Psoas muscle (tissue), 8 donors: ENCODE measurements around the gene ECI1. TPM values are rescaled to one million over a fixed set of nuclear protein-coding genes. Genes with fewer than 3 reads are reported as not detected.

Source experiments
- ATAC-seq, 4 donors: fragments of 200-7000 bp; cut with Tn5 transposase; one replicate each; pipeline ENCODE4 v1.9.1; 2020; ENCODE audit warnings: moderate library complexity in 3 of 4, mild to moderate bottlenecking in 2 of 4
- DNase-seq, 2 donors: peaks; one replicate each; pipeline ENCODE4 v3.0.0-alpha.2; 2020
- H3K27ac ChIP-seq: fragments of 200-600 bp; one replicate; pipeline ENCODE4 v1.8.0; 2022
- H3K27me3 ChIP-seq, 3 donors: fragments of 200-600 bp in 1 of 3; one replicate each; pipeline versions ENCODE4 v1.6.1 to v1.8.0; 2013 to 2022; ENCODE audit warnings: low read length in 2 of 3, mild to moderate bottlenecking in 2 of 3, moderate library complexity in 1 of 3; ENCODE audit not compliant: insufficient read depth in 3 of 3
- H3K36me3 ChIP-seq, 2 donors: fragments of 200-600 bp in 1 of 2; one replicate each; pipeline versions ENCODE4 v1.6.1 to v1.8.0; 2013 to 2022; ENCODE audit warnings: low read depth in 1 of 2, mild to moderate bottlenecking in 1 of 2, moderate library complexity in 1 of 2; ENCODE audit not compliant: insufficient read depth in 1 of 2
- H3K4me1 ChIP-seq: fragments of 200-600 bp; one replicate; pipeline ENCODE4 v1.8.0; 2022
- H3K4me3 ChIP-seq: fragments of 200-600 bp; one replicate; pipeline ENCODE4 v1.8.0; 2022; ENCODE audit warnings: mild to moderate bottlenecking
- H3K9me3 ChIP-seq: fragments of 200-600 bp; one replicate; pipeline ENCODE4 v1.8.0; 2022
- CTCF ChIP-seq: fragments of 200-600 bp; IDR thresholded peaks from one replicate; pipeline ENCODE4 v1.8.0; 2022; ENCODE audit warnings: antibody characterized with exemption
- WGBS, 3 donors: extraction: QIAGEN DNeasy Blood & Tissue Kit; methylation state at CpG; one replicate each; pipeline versions ENCODE4 v1.1.6 to v1.1.7; 2013; 5-methylcytosine and 5-hydroxymethylcytosine counted together
- intact Hi-C, 2 donors: fragments of 100-400 bp; cut with DNase I; formaldehyde crosslinking; loops; one replicate each; pipeline versions ENCODE4 v1.11.0 to v1.14.2; 2022
- polyA plus RNA-seq, 3 donors: library from polyadenylated mRNA; stranded (reverse); fragments of 200-250 nt; gene quantifications; one replicate each; pipeline ENCODE4 v1.2.3, GENCODE V29; 2013
- total RNA-seq, 4 donors: library from RNA; stranded (reverse); fragmentation: NEBNext Ultra II Directional in 2 of 4; extraction: Animal tissue kit (Norgen Biotek cat#: 25700) in 2 of 4; gene quantifications; one replicate each; pipeline versions ENCODE4 v1.2.1 to v1.2.4, GENCODE V29; 2021 to 2023
- donor health status: healthy with polysubstance abuse.
- donor health status: DM: no; HTN: no; CAD: no; lungs with moderate emphysema.
- donor health status: Bipolar disorder and iron deficiency.
- donor health status: healthy.
- donor health status: DM: yes; HTN: yes; CAD: no.
- donor health status: DM: no; HTN: no; CAD: no.
- donor health status: DM: no; HTN: no; CAD: no.
- donor health status: DM: yes; HTN: yes; CAD: no.

Gene ECI1
- total and polyA plus RNA-seq, 7 donors: 81.7 to 205 (median 138) TPM

DNA sequence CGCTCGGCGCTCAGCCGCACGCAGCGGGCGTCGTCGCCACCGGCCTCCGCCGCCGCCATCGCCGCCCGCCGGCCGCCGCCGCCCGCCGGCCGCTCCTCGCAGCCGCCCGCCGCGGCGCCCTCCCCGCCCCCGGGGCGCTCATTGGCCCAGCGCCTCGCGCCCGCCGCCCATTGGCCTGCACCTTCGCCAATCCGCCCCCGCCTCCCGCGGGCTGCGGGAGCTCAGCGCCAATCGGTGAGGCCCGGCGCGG lies 36.7 kb downstream of the ECI1 start, which contains the start of gene PGP:
Gene PGP, minus strand, starts transcription at position 122 of the 250 bp plus-strand sequence. Its CDS starts 63 bp downstream, at position 59.
- no peak for DNase-seq
- no peak for TF ChIP-seq CTCF
- intact Hi-C loops: no loop called here
- peaks cover 0 to 3% of the 10 kb centered on the region in 2 donors for H3K36me3 ChIP-seq
- peak within 1 kb of the TSS; percentile 84 for H3K4me3 ChIP-seq
- peak; percentile 68 to 81 (median 74) for ATAC-seq
- 0 to 1% (median 0%) methylated on average over 5 to 48 of the region's 48 CpGs for WGBS, 3 donors
- no peaks in the 10 kb centered on the region for H3K9me3 ChIP-seq
- H3K27ac ChIP-seq: peak within 1 kb of the TSS; percentile 91
- H3K4me1 ChIP-seq: peaks cover 41% of the 10 kb centered on the region
- H3K27me3 ChIP-seq: no peaks in the 10 kb centered on the region

- peaks cover 41% of the 10 kb centered on the region for H3K4me1 ChIP-seq
- no peak for DNase-seq
- intact Hi-C loops: no loop called here
- no peak for ATAC-seq
- H3K27me3 ChIP-seq: no peaks in the 10 kb centered on the region
- WGBS, 3 donors: 1% methylated on average over 51 to 98 of the region's 98 CpGs
- H3K4me3 ChIP-seq: peak overlapping the region; percentile 84
- peak overlapping the region; percentile 90 for H3K27ac ChIP-seq
- H3K36me3 ChIP-seq: peaks cover 0 to 9% of the 10 kb centered on the region in 2 donors
- TF ChIP-seq CTCF: no peak
- no peaks in the 10 kb centered on the region for H3K9me3 ChIP-seq
These were observed 37.3 kb downstream of the ECI1 start for GRCh38 chr16:2213817-2214718.

DNA sequence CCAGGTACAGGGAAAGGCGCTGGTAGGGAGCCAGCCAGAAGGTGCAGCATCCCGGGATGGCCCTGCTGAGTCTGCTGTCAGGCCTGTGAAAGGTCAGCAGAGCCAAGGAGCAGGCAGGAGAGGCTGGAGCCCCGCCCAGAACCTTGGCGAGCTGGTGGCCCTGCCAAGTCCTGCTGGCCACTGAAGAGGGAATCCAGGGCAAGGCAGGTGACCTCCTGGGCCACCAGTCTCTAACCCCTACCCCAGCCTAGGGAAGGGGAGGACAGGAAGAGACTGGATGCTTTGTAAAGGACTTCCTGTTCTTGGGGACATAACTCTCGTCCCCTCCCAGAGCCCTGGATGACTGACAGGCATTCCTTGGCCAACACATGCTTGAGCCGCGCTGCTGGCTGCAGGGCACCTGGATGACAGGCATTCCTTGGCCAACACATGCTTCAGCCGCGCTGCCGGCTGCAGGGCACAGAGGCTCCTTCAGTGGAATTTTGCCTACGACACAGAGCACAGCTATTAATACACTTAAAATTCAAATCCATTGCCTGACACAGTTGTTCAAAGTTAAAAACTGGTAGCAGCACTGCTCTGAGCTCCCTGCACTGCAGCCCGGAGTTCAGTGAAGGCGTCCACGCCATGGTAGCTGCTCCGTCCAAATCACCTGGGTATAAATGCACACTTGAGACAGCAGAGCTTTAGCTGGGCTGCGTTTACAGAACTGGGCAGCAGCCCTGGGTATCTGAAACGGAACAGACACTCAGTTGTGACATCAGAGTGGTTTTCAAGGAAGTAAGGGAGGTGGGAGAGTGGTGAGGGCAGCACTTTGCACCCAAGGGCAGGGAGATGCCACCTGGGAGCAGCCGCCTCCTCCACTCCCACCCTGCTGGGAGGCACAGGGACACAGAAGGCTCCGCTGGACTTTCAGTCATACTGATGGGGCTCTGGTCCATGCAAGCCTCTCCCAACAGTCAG lies 38.7 kb downstream of the ECI1 start:
- TF ChIP-seq CTCF: no peak
- Histone ChIP-seq H3K27ac (peak overlapping the region; percentile 90), H3K9me3 (no peaks in the 10 kb centered on the region), H3K36me3 (peaks cover 0 to 23% of the 10 kb centered on the region in 2 donors), H3K27me3 (no peaks in the 10 kb centered on the region), H3K4me1 (peaks cover 41% of the 10 kb centered on the region), H3K4me3 (peak overlapping the region; percentile 84)
- DNase-seq: peak; percentile 72 to 93
- WGBS, 3 donors: 25 to 40% (median 25%) methylated on average over 18 to 19 of the region's 19 CpGs
- ATAC-seq: peak; percentile 59 to 70 (median 64)
- intact Hi-C loops: no loop called here

GRCh38 chr16:2211923-2212347 lies 39.5 kb downstream of the ECI1 start:
- intact Hi-C loops: no loop called here
- Histone ChIP-seq H3K4me1 (peaks cover 43% of the 10 kb centered on the region), H3K4me3 (no peak overlapping the region), H3K27me3 (no peaks in the 10 kb centered on the region), H3K36me3 (peaks cover 0 to 30% of the 10 kb centered on the region in 2 donors), H3K27ac (peak overlapping the region; percentile 90), H3K9me3 (no peaks in the 10 kb centered on the region)
- ATAC-seq (peak; percentile 7 to 53 (median 32)), DNase-seq (peak in 1 of 2 donors; percentile 82)
- 27 to 54% (median 30%) methylated on average over 11 of the region's 11 CpGs for WGBS, 3 donors
- no peak for TF ChIP-seq CTCF
